ENCODE data around the gene PTPRA.
"Not testable (repeated sequence)": the region's sequence is repeated elsewhere in the genome, so short reads cannot be mapped to it uniquely, and the experiment has no call there.

Gene PTPRA

GRCh38 chr20:3071610-3072529 lies 198.6 kb downstream of the PTPRA start, which contains the start of gene OXT:
Gene OXT, plus strand, starts transcription at chr20:3071620. Its CDS starts 36 bp downstream, at chr20:3071656.
- DNase-seq (ENCODE audit: low read depth in 3 of 3, low spot score in 1 of 3) = peak; percentile 57 to 62 (median 58)

GRCh38 chr20:3072530-3073250 lies 199.4 kb downstream of the PTPRA start:
- no peak for DNase-seq (ENCODE audit: low read depth in 3 of 3, low spot score in 1 of 3)

- DNase-seq (ENCODE audit: low read depth in 3 of 3, low spot score in 1 of 3) = not testable (repeated sequence)
Observed at GRCh38 chr20:3073251-3073643, 200.0 kb downstream of the PTPRA start.

DNA sequence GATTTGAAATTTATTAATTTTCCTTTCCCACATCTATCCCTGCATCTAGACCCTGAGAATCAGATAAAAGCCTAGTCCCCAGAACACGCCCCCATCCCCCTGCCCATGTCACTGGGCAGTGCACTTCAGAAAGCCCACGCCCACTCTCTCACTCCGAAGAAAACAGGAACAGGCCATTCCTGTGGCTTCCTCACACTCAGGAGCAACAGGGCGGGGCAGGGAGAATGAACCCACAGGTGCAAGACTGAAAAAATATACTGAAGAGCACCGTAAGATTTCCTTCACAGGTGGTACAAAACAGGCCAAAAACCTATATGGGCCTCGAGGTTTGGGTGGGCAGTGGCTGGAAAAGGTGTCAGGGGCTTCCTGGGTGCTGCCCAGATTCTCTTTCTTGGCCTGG lies 201.5 kb downstream of the PTPRA start:
- DNase-seq (ENCODE audit: low read depth in 3 of 3, low spot score in 1 of 3) = no peak

- DNase-seq (ENCODE audit: low read depth in 3 of 3, low spot score in 1 of 3) = not testable (repeated sequence)
Observed at GRCh38 chr20:3075315-3075714, 202.0 kb downstream of the PTPRA start.

DNA sequence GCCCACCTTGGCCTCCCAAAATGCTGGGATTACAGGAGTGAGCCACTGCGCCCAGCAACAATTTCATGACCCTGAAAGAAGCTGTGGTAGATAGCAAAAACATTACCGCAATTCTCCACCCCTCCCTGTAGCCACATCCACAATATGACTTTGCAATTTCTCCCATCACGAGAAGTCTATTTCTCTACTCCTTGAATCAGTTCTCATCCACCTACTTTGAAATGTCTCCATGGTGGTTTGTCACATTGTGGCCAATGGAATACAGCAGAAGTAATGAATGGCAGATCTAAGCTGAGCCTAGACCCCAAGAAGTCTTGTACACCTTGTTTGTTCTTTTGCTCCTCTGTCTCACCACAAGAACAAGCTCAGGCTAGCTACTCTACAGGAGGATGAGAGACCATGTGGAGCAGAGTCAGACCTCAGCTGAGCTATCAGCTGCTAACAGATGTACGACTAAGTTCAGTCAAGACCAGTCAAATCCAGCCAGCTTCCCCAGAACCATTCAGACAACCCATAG lies 204.4 kb downstream of the PTPRA start:
- DNase-seq (ENCODE audit: low read depth in 3 of 3, low spot score in 1 of 3) = no peak

DNA sequence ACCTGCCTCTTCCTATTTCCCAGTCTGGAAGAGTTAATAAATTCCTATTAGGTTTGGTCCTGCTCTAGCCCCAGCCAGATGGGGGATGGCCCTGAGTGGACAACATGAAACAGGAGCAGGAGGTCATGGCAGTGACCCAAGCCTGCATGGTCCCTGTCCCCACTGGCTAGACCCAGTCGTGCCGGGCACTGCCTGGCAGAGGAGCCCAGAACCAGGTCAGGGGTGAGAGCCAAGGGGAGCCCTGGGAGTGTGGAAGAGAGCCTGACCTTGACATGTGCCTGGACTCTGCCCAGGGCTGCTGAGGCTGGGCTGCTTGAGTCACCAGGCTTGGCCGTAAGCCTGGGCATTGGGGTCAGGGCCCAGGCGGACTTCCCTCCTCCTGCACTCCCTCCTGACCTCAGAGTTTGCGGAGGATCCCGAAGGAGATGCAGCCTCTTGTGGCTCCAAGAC lies 207.7 kb downstream of the PTPRA start:
- DNase-seq (ENCODE audit: low read depth in 3 of 3, low spot score in 1 of 3) = no peak

DNA sequence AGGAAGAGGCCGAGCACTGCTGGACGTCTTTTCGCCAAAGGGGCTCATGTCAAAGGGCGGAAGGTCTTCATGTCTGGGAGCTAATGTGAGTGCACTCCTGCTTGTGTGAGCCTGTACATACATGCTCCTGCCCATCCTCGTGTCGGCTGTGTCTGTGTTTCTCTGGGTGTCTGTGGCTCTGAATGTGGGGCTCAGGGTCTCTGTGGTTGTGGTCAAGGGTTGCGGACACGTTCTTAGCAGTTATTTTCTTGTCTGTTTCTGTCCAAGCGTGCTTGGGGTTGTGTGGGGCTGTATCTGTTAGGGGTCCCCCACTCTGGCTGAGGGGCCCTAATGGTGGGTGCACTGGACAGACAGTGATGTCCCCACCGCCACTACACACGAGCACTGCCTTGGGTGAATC lies 208.4 kb downstream of the PTPRA start:
- DNase-seq (ENCODE audit: low read depth in 3 of 3, low spot score in 1 of 3) = no peak

DNA sequence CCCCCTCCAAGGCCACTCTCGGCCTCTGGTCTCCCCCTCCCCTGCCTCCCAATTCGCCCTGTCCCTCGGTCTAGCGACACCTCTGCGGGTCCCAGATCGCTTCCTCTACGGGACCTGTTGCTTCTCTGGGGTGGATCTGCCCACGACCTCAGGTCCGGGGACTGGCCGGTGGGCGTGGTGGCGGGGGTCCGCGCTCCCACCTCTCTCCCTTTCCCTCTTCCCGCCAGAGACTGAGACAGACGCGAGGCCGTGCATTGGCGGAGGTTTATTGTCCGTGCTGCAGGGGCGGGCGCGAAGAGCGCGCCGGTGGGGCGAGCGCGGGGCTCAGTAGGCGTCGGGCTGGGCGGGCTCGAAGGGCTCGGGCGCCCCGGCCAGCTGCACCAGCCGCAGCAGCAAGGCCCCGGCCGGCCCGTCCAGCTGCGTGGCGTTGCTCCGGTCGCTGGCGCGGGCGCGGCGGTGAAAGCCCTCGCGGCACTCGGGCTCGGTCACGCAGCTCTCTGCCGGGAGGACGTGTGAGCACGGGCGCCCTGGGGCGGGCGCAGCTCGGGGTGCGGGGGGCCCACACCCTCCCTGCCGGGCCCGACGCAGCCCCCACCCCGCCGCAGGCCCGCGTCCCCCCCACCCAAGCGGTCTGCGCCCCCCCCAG lies 209.1 kb downstream of the PTPRA start:
- no peak for DNase-seq (ENCODE audit: low read depth in 3 of 3, low spot score in 1 of 3)

GRCh38 chr20:3082955-3083952 lies 210.0 kb downstream of the PTPRA start:
- no peak for DNase-seq (ENCODE audit: low read depth in 3 of 3, low spot score in 1 of 3)

- DNase-seq (ENCODE audit: low read depth in 3 of 3, low spot score in 1 of 3) = no peak
Observed at GRCh38 chr20:3084283-3084985, 211.2 kb downstream of the PTPRA start, which contains the start of gene AVP. Gene AVP, minus strand, starts transcription at chr20:3084724. Its CDS starts 50 bp downstream, at chr20:3084674.

- no peak for DNase-seq (ENCODE audit: low read depth in 3 of 3, low spot score in 1 of 3)
Observed at GRCh38 chr20:3084986-3085360, 211.7 kb downstream of the PTPRA start.

GRCh38 chr20:3085571-3086072 lies 212.3 kb downstream of the PTPRA start:
- no peak for DNase-seq (ENCODE audit: low read depth in 3 of 3, low spot score in 1 of 3)

GRCh38 chr20:3088031-3088430 lies 214.8 kb downstream of the PTPRA start:
- no peak for DNase-seq (ENCODE audit: low read depth in 3 of 3, low spot score in 1 of 3)
